Measurements from ENCODE around the gene RPS24.

Gene RPS24

GRCh38 chr10:78081292-78081691 lies 47.6 kb downstream of the RPS24 start:
- FAIRE-seq (no peak), DNase-seq (ENCODE audit: insufficient read length, low spot score) (no peak)

GRCh38 chr10:78082636-78083035 lies 49.0 kb downstream of the RPS24 start:
- no peak for DNase-seq (ENCODE audit: insufficient read length, low spot score)
- no peak for FAIRE-seq
